Activated naive CD4-positive, alpha-beta T cell treated with anti-CD3 and anti-CD28 coated beads for 36 hours (primary cell): ENCODE data around the gene EGFLAM. TPM values are rescaled to one million over a fixed set of nuclear protein-coding genes. Genes with fewer than 3 reads are reported as not detected.
A peak's percentile ranks its signal among the peaks of the same experiment; 100 is the strongest.

ENCODE experiments used
- CTCF ChIA-PET: fragments of 350-600 bp; sonication (Branson Sonifier 250); formaldehyde crosslinking; loops from one replicate; lab custom pipeline; 2021; ENCODE audit warnings: antibody characterized with exemption; lab: Charles Lee
- DNase-seq: peaks from one replicate; pipeline ENCODE4 v3.0.0-alpha.2; 2020
- H3K27ac Mint-ChIP-seq: one replicate; pipeline ENCODE4 v1.8.0; 2021; ENCODE audit warnings: mild to moderate bottlenecking, mixed read lengths
- H3K27me3 Mint-ChIP-seq: one replicate; pipeline ENCODE4 v1.8.0; 2021; ENCODE audit warnings: low read depth, mixed read lengths
- H3K36me3 Mint-ChIP-seq: one replicate; pipeline ENCODE4 v1.8.0; 2021; ENCODE audit warnings: low read depth, mixed read lengths
- H3K4me1 Mint-ChIP-seq: one replicate; pipeline ENCODE4 v1.8.0; 2021; ENCODE audit warnings: low read depth, mixed read lengths
- H3K4me3 Mint-ChIP-seq: one replicate; pipeline ENCODE4 v1.8.0; 2021; ENCODE audit warnings: mild to moderate bottlenecking, moderate library complexity, mixed read lengths
- H3K9me3 Mint-ChIP-seq: one replicate; pipeline ENCODE4 v1.8.0; 2021; ENCODE audit warnings: mixed read lengths
- intact Hi-C: fragments of 100-400 bp; cut with micrococcal nuclease; formaldehyde crosslinking; loops from one replicate; pipeline ENCODE4 v1.15.1; 2023
- total RNA-seq, 2 experiments: library from RNA; stranded (reverse); gene quantifications; one replicate each; pipeline ENCODE4 v1.2.3, GENCODE V29; 2021

EGFLAM gene
- total RNA-seq, 2 experiments from 2014 or later: not detected

DNA sequence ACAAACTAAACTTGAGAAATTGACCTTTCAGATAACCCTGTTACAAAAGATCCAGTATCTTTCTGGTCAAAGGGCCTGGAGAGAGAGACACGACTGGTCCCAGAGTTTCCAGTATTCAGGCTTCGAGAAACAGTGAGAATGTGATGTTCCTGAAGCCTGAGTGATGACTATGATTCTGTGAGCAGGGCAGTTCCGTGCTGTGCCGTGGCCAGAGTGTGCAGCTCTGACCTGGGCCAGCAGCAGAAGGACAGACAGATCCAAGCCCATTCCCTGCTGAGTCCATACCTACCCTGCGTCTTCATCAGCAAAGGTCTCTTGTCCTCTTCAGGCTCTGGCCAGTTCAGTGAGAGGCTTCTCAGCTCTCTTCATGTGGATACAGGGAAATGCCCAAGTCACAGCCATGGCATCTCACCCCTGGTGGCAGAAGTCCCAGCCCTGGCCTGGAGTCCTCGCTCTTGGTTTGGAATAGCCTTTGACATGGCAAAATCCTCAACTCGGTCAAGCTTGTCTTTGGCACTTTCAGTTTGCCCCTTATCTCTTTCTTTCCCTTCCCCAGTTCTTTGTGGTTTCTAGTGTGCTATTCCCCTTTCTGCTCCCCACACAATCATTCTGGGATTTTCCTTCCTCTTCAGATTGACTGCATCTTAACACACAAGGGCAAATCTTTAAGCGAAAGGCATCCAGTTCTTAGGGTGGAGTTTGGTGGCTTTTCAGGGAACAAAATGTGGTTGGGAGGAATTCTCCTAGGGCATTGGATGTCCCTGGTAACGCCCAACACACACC, 190.4 kb downstream of the EGFLAM start:
- no peak for DNase-seq
- intact Hi-C loops: no loop called here
- no peak overlapping the region for H3K4me3 Mint-ChIP-seq
- H3K27ac Mint-ChIP-seq: no peak overlapping the region
- H3K36me3 Mint-ChIP-seq: no peaks in the 10 kb centered on the region
- H3K27me3 Mint-ChIP-seq: peaks cover 60% of the 10 kb centered on the region
- CTCF ChIA-PET: interaction anchor here (1.7 kb wide), 1 partner anchor 28 kb away, joined by 3 read pairs; no protein-coding TSS in a partner anchor
- H3K9me3 Mint-ChIP-seq: no peaks in the 10 kb centered on the region
- H3K4me1 Mint-ChIP-seq: peaks cover 19% of the 10 kb centered on the region

GRCh38 chr5:38450627-38451026, 192.3 kb downstream of the EGFLAM start:
- CTCF ChIA-PET: interaction anchor here (4.7 kb wide), 1 partner anchor 9 kb away, joined by 27 read pairs; no protein-coding TSS in a partner anchor
- no peak overlapping the region for H3K4me3 Mint-ChIP-seq
- peaks cover 66% of the 10 kb centered on the region for H3K27me3 Mint-ChIP-seq
- intact Hi-C loops: no loop called here
- H3K36me3 Mint-ChIP-seq: no peaks in the 10 kb centered on the region
- no peaks in the 10 kb centered on the region for H3K9me3 Mint-ChIP-seq
- DNase-seq: no peak
- peaks cover 24% of the 10 kb centered on the region for H3K4me1 Mint-ChIP-seq
- H3K27ac Mint-ChIP-seq: no peak overlapping the region

GRCh38 chr5:38451074-38451725, 192.8 kb downstream of the EGFLAM start:
- Mint-ChIP-seq H3K4me3 (no peak overlapping the region), H3K9me3 (no peaks in the 10 kb centered on the region), H3K4me1 (peaks cover 24% of the 10 kb centered on the region), H3K27ac (peak overlapping the region; percentile 27), H3K36me3 (no peaks in the 10 kb centered on the region), H3K27me3 (peaks cover 68% of the 10 kb centered on the region)
- DNase-seq: no peak
- CTCF ChIA-PET: interaction anchor here (4.7 kb wide), 1 partner anchor 10 kb away, joined by 27 read pairs; no protein-coding TSS in a partner anchor
- intact Hi-C loops: no loop called here

DNA sequence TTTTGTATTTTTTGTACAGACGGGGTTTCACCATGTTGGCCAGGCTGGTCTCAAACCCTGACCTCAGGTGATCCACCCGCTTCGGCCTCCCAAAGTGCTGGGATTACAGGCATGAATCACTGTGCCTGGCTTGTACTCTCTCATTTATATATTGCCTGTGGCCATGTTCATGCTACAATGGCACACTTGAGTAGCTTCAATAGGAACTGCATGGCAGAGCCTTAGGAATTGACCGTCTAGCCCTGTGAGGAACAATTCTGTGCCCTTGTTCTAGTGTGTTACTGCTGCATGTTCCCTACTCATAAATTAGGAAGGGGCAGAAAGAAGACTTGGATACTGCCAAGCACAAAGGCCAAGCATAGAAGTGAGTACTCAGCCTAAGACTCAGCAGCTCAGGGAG, 193.8 kb downstream of the EGFLAM start:
- intact Hi-C loops: no loop called here
- Mint-ChIP-seq H3K4me3 (no peak overlapping the region), H3K9me3 (no peaks in the 10 kb centered on the region), H3K36me3 (no peaks in the 10 kb centered on the region), H3K27me3 (peaks cover 68% of the 10 kb centered on the region), H3K4me1 (peaks cover 24% of the 10 kb centered on the region), H3K27ac (no peak overlapping the region)
- DNase-seq: no peak
- CTCF ChIA-PET: interaction anchor here (1.6 to 4.7 kb wide), 3 partner anchors 11 to 69 kb away, joined by 4 to 27 read pairs (median 8); no protein-coding TSS in a partner anchor

DNA sequence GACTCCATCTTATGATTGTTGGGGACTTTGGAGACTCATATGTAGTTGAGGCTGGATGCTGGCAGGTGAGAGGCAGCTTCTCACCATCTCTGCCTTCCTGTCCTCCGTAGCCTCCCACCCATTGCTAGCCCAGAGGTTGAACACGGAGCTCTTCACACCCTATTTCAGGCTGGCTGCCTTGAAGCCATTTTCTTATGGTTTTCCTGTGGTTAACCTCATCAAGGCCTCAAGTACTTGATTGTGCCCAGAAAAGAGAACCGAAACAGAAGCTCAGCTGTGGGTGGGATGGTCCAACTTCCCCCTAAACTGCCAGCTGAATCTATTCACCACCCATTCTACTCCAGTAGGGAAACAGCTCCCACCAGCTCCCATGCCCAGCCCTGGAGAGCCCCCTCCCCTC, 195.1 kb downstream of the EGFLAM start:
- Mint-ChIP-seq H3K4me1 (peaks cover 24% of the 10 kb centered on the region), H3K36me3 (no peaks in the 10 kb centered on the region), H3K9me3 (no peaks in the 10 kb centered on the region), H3K4me3 (no peak overlapping the region), H3K27me3 (peaks cover 69% of the 10 kb centered on the region), H3K27ac (no peak overlapping the region)
- CTCF ChIA-PET: interaction anchor here (0.6 to 4.7 kb wide), 7 partner anchors 12 to 747 kb away, joined by 3 to 27 read pairs (median 4); no protein-coding TSS in a partner anchor
- intact Hi-C loops: no loop called here
- DNase-seq: peak; percentile 48

GRCh38 chr5:38453921-38454320, 195.6 kb downstream of the EGFLAM start:
- no peak overlapping the region for H3K4me3 Mint-ChIP-seq

DNA sequence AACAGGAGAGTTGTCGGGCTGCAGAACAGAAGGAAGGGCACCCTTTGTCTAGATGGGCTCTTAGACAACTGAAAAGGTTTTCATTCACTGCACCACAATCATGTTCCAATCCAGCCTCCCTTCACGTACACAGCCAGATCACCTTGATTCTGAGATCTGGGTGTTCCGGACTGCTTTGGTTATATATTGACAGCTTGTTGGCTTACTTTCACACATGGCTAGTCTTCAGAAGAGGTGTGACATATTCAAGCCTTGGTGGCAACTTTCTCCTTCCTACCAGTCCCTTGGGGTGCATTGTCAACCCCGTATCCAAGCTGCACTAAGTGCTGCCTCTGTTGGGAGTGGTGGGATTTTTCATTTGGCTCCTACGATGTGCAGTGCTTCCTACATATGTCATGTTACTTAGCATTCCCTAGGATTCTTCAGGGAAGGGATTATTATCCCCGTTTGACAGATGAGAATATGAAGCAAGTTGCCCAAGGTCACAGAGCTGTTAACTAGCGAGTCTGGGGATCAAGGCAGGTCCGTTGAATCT, 197.5 kb downstream of the EGFLAM start:
- DNase-seq: no peak
- Mint-ChIP-seq H3K9me3 (no peaks in the 10 kb centered on the region), H3K36me3 (no peaks in the 10 kb centered on the region), H3K27me3 (peaks cover 68% of the 10 kb centered on the region), H3K4me1 (peaks cover 23% of the 10 kb centered on the region), H3K27ac (no peak overlapping the region), H3K4me3 (no peak overlapping the region)
- CTCF ChIA-PET: interaction anchor here (2.1 kb wide), 1 partner anchor 14 kb away, joined by 10 read pairs; no protein-coding TSS in a partner anchor
- intact Hi-C loops: no loop called here

More at GRCh38 chr5:38453921-38454320, 195.6 kb downstream of the EGFLAM start:
- intact Hi-C loops: no loop called here
- H3K4me1 Mint-ChIP-seq: peaks cover 24% of the 10 kb centered on the region
- no peak for DNase-seq
- CTCF ChIA-PET: interaction anchor here (0.6 to 4.7 kb wide), 6 partner anchors 12 to 746 kb away, joined by 3 to 27 read pairs (median 4); no protein-coding TSS in a partner anchor
- no peak overlapping the region for H3K27ac Mint-ChIP-seq
- H3K9me3 Mint-ChIP-seq: no peaks in the 10 kb centered on the region
- H3K27me3 Mint-ChIP-seq: peaks cover 67% of the 10 kb centered on the region
- H3K36me3 Mint-ChIP-seq: no peaks in the 10 kb centered on the region

DNA sequence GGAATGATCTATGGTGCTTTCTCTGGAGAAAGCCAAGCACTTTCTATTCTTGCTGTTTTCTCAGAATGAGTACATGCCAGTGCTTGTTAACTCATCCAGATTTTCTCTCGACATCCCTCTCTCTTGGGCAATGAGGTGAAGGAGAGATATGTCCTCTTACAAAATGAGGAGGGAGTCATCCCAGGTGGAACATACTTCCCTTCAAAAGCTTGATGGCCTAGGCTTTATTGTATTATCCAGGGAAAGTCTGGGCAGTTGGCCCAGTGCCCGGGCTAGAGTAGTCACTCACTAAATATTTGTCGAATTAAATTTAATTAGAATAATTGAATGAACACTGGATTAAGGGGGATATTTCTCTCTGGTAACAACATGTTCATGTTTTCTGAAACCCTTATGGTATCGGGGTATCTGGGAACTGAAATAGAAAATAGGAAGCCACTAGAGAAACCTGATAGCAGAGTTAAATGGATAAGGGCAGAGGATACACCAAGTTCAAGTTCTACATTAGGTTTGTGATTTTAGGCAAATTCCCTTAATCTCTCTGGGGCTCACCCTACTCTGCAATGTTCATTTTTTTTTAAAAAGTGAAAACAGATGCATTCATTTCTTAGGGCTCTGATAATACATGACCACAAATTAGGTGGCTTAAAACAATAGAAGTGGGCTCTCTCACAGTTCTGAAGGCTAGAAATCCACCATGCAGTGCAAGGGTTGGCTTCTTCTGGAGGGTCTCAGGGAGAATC, 198.5 kb downstream of the EGFLAM start:
- CTCF ChIA-PET: interaction anchor here (2.1 kb wide), 1 partner anchor 15 kb away, joined by 10 read pairs; no protein-coding TSS in a partner anchor
- Mint-ChIP-seq H3K36me3 (no peaks in the 10 kb centered on the region), H3K4me3 (no peak overlapping the region), H3K27ac (no peak overlapping the region), H3K9me3 (no peaks in the 10 kb centered on the region), H3K27me3 (peaks cover 66% of the 10 kb centered on the region), H3K4me1 (peaks cover 21% of the 10 kb centered on the region)
- DNase-seq: no peak
- intact Hi-C loops: no loop called here

GRCh38 chr5:38458174-38458573, 199.8 kb downstream of the EGFLAM start:
- Mint-ChIP-seq H3K36me3 (no peaks in the 10 kb centered on the region), H3K27me3 (peaks cover 63% of the 10 kb centered on the region), H3K27ac (no peak overlapping the region), H3K4me1 (peaks cover 11% of the 10 kb centered on the region), H3K4me3 (no peak overlapping the region), H3K9me3 (no peaks in the 10 kb centered on the region)
- CTCF ChIA-PET: no interaction called here
- intact Hi-C loops: no loop called here
- DNase-seq: no peak

GRCh38 chr5:38462976-38463633, 204.7 kb downstream of the EGFLAM start:
- no peak overlapping the region for H3K4me3 Mint-ChIP-seq
- H3K27me3 Mint-ChIP-seq: peaks cover 38% of the 10 kb centered on the region
- CTCF ChIA-PET: no interaction called here
- H3K27ac Mint-ChIP-seq: no peak overlapping the region
- no peak for DNase-seq
- no peaks in the 10 kb centered on the region for H3K4me1 Mint-ChIP-seq
- intact Hi-C loops: no loop called here
- no peaks in the 10 kb centered on the region for H3K9me3 Mint-ChIP-seq
- no peaks in the 10 kb centered on the region for H3K36me3 Mint-ChIP-seq

GRCh38 chr5:38463634-38464521, 205.5 kb downstream of the EGFLAM start:
- Mint-ChIP-seq H3K4me3 (no peak overlapping the region), H3K9me3 (no peaks in the 10 kb centered on the region), H3K4me1 (no peaks in the 10 kb centered on the region), H3K27me3 (peaks cover 38% of the 10 kb centered on the region), H3K36me3 (no peaks in the 10 kb centered on the region), H3K27ac (no peak overlapping the region)
- CTCF ChIA-PET: interaction anchor here (1.6 kb wide), 1 partner anchor 22 kb away, joined by 8 read pairs; no protein-coding TSS in a partner anchor
- no peak for DNase-seq
- intact Hi-C loops: no loop called here
